GM12878 (cell line): ENCODE data around the gene ERBB3. TPM values are rescaled to one million over a fixed set of nuclear protein-coding genes. Genes with fewer than 3 reads are reported as not detected.

Experiments
- ATAC-seq: fragments of 200-7000 bp; cut with Tn5 transposase; 3 replicates; pipeline ENCODE4 v1.9.1; 2020; ENCODE audit warnings: mild to moderate bottlenecking, moderate library complexity
- BruUV-seq: library from RNA; stranded (reverse); fragments of 400-500 nt; replicated peaks from 2 replicates; lab custom pipeline; 2021; lab: Mats Ljungman, UMichigan
- CTCF ChIA-PET: fragments of 300-600 bp; sonication (Branson Sonifier 250); formaldehyde crosslinking; extraction: SDS; loops from one replicate; lab custom pipeline; 2021; ENCODE audit warnings: inconsistent platforms; lab: Yijun Ruan, JAX
- POLR2A ChIA-PET: fragments of 350-600 bp; formaldehyde crosslinking; extraction: SDS; loops from one replicate; lab custom pipeline; 2021; ENCODE audit warnings: inconsistent platforms; lab: Charles Lee
- RAD21 ChIA-PET: fragments of 300-600 bp; sonication (Branson Sonifier 250); formaldehyde crosslinking; loops from one replicate; lab custom pipeline; 2023; ENCODE audit warnings: antibody characterized with exemption; ENCODE audit not compliant: unreplicated experiment; lab: Charles Lee
- SMC1A ChIA-PET: fragments of 300-600 bp; sonication (Branson Sonifier 250); formaldehyde crosslinking; loops from one replicate; lab custom pipeline; 2023; ENCODE audit not compliant: unreplicated experiment, uncharacterized antibody; lab: Charles Lee
- DNase-seq: peaks from one replicate; pipeline ENCODE4 v3.0.0-alpha.2; 2011; ENCODE audit warnings: low read depth, low spot score
- FAIRE-seq: peaks from 3 replicates; lab custom pipeline; 2011; peaks lifted over from hg19 to GRCh38; lab: Jason Lieb, UNC
- H2AFZ ChIP-seq: 2 replicates; pipeline ENCODE4 v1.6.0; 2011; ENCODE audit warnings: low read depth, low read length, control low read depth; ENCODE audit not compliant: control insufficient read depth
- H3K27ac ChIP-seq: 2 replicates; pipeline ENCODE4 v1.5.1; 2011; ENCODE audit warnings: control low read depth; ENCODE audit not compliant: control insufficient read depth, insufficient read depth
- H3K27me3 ChIP-seq, 2 experiments: replicated peaks in 1 of 2; 2 replicates each; pipeline versions ENCODE4 v1.6.0 to v1.6.1; 2011; ENCODE audit warnings: low read length in 1 of 2; ENCODE audit not compliant: control insufficient read depth in 2 of 2, insufficient read depth in 2 of 2
- H3K36me3 ChIP-seq, 2 experiments: 2 replicates each; pipeline ENCODE4 v1.5.1; 2011; ENCODE audit warnings: low read length in 1 of 2; ENCODE audit not compliant: control insufficient read depth in 2 of 2, insufficient read depth in 2 of 2
- H3K4me1 ChIP-seq: 2 replicates; pipeline ENCODE4 v1.6.1; 2011; ENCODE audit warnings: mild to moderate bottlenecking, low read length, moderate library complexity, mixed read lengths; ENCODE audit not compliant: control insufficient read depth, insufficient read depth
- H3K4me2 ChIP-seq: 2 replicates; pipeline ENCODE4 v1.6.0; 2011; ENCODE audit warnings: control low read depth; ENCODE audit not compliant: control insufficient read depth, insufficient read depth
- H3K4me3 ChIP-seq: fragments of 200-600 bp; sonication (generic); 2 replicates; pipeline ENCODE4 v1.5.1; 2016
- H3K79me2 ChIP-seq: 2 replicates; pipeline ENCODE4 v1.6.0; 2011; ENCODE audit warnings: low read length; ENCODE audit not compliant: control insufficient read depth, insufficient read depth
- H3K9ac ChIP-seq: 2 replicates; pipeline ENCODE4 v1.8.0; 2011; ENCODE audit warnings: low read length, control low read depth, mixed read lengths; ENCODE audit not compliant: control insufficient read depth, insufficient read depth
- H3K9me3 ChIP-seq: replicated peaks from 3 replicates; pipeline ENCODE4 v1.5.1; 2011; ENCODE audit warnings: mild to moderate bottlenecking, low read length; ENCODE audit not compliant: control insufficient read depth, insufficient read depth
- H4K20me1 ChIP-seq: 2 replicates; pipeline ENCODE4 v1.6.0; 2011; ENCODE audit not compliant: control insufficient read depth, insufficient read depth
- BHLHE40 ChIP-seq, 2 experiments: fragments of 450-650 bp in 1 of 2; IDR thresholded peaks; 2 replicates each; pipeline ENCODE4 v1.6.1; 2011 to 2017; ENCODE audit warnings: low read depth in 2 of 2, borderline replicate concordance in 1 of 2, improper control_type of control experiment in 1 of 2, low read length in 1 of 2, mild to moderate bottlenecking in 1 of 2
- BRCA1 ChIP-seq: IDR thresholded peaks from 2 replicates; pipeline ENCODE4 v1.6.1; 2011; ENCODE audit warnings: low read depth, low read length, improper control_type of control experiment
- CEBPB ChIP-seq, 2 experiments: fragments of 150-350 bp in 1 of 2; IDR thresholded peaks; 2 replicates each; pipeline ENCODE4 v1.6.1; 2012 to 2014; ENCODE audit warnings: low read depth in 2 of 2, low read length in 2 of 2, borderline replicate concordance in 1 of 2, inconsistent platforms in 1 of 2
- KDM1A ChIP-seq: fragments of 200-600 bp; sonication (generic); IDR thresholded peaks from 2 replicates; pipeline ENCODE4 v1.6.1; 2016; ENCODE audit warnings: borderline replicate concordance
- NFXL1 ChIP-seq: fragments of 450-650 bp; IDR thresholded peaks from 2 replicates; pipeline ENCODE4 v1.6.1; 2017; ENCODE audit warnings: antibody characterized with exemption, mild to moderate bottlenecking, borderline replicate concordance
- NR2C1 ChIP-seq: fragments of 450-650 bp; IDR thresholded peaks from 2 replicates; pipeline ENCODE4 v1.6.1; 2017; ENCODE audit warnings: antibody characterized with exemption, mild to moderate bottlenecking, moderate library complexity
- POLR2AphosphoS5 ChIP-seq: IDR thresholded peaks from 2 replicates; pipeline ENCODE4 v1.6.1; 2011; ENCODE audit warnings: mild to moderate bottlenecking, low read length, inconsistent platforms
- POU2F2 ChIP-seq: IDR thresholded peaks from 3 replicates; pipeline ENCODE4 v1.6.1; 2011; ENCODE audit warnings: low read depth, mild to moderate bottlenecking, low read length, borderline replicate concordance
- SMAD5 ChIP-seq: IDR thresholded peaks from 2 replicates; pipeline ENCODE4 v1.6.1; 2016; ENCODE audit warnings: antibody characterized with exemption, low read depth
- ZNF274 ChIP-seq: IDR thresholded peaks from one replicate; pipeline ENCODE4 v1.8.0; 2011; ENCODE audit not compliant: insufficient read length, insufficient read depth
- WGBS: methylation state at CpG from one replicate; pipeline ENCODE4 v1.1.6; 2016; ENCODE audit warnings: low lambda C conversion rate; ENCODE audit not compliant: insufficient replicate concordance, insufficient coverage; ENCODE audit errors: missing lambda C conversion rate; 5-methylcytosine and 5-hydroxymethylcytosine counted together
- in situ Hi-C: fragments of 300-500 bp; cut with MboI; formaldehyde crosslinking; loops from 9 replicates; pipeline ENCODE4 v1.14.3; 2018; ENCODE audit warnings: mixed read lengths
- intact Hi-C: fragments of 100-400 bp; cut with micrococcal nuclease; formaldehyde crosslinking; loops from one replicate; pipeline ENCODE4 v1.14.2; 2022; ENCODE audit not compliant: unreplicated experiment
- polyA plus RNA-seq, 11 experiments: library from polyadenylated mRNA; depleted of rRNA in 4 of 11; unstranded in 6 of 11; stranded (reverse) in 5 of 11; fragments of >200 nt; fragmentation: Nextera tagmentation in 4 of 11; fragmentation: Illumina TruSeq in 1 of 11; extraction: Ambion mirVana in 4 of 11; extraction: Trizol in 1 of 11; gene quantifications; 1 replicate in 1 of 11; 2 replicates in 10 of 11; pipeline versions ENCODE4 v1.2.1 to v1.2.3, GENCODE V29; 2011 to 2016; ENCODE audit warnings: inconsistent platforms in 2 of 11, missing spikeins in 2 of 11, low read depth in 1 of 11
- total RNA-seq, 4 experiments: library from RNA; depleted of rRNA in 3 of 4; stranded (reverse); fragments of >200 nt in 3 of 4; fragmentation: Illumina TruSeq in 1 of 4; extraction: Trizol in 1 of 4; gene quantifications; 2 replicates each; pipeline versions ENCODE4 v1.2.1 to v1.2.3, GENCODE V29; 2013 to 2021
- TF ChIP-seq, protein P1 (sequence below): IDR thresholded peaks from 2 replicates; pipeline ENCODE4 v1.6.1; 2012; ENCODE audit warnings: low read depth, low read length, improper control_type of control experiment
- TF ChIP-seq, protein P2 (sequence below): fragments of 450-650 bp; IDR thresholded peaks from 2 replicates; pipeline ENCODE4 v1.6.1; 2016; ENCODE audit warnings: mild to moderate bottlenecking
- TF ChIP-seq, protein P3 (sequence below): fragments of 450-650 bp; conservative IDR thresholded peaks from 2 replicates; pipeline ENCODE4 v1.6.1; 2017; ENCODE audit warnings: mild to moderate bottlenecking, moderate library complexity
- TF ChIP-seq, protein P4 (sequence below): fragments of 150-350 bp; IDR thresholded peaks from 2 replicates; pipeline ENCODE4 v1.6.1; 2014; ENCODE audit warnings: mild to moderate bottlenecking, low read depth, low read length

ERBB3 gene
- total and polyA plus RNA-seq, 10 of the 15 experiments (the other 5 are each of a cell fraction or from before 2014, with no cell fraction given) = 0.03 to 0.72 (median 0.04) TPM; not detected in 5

DNA sequence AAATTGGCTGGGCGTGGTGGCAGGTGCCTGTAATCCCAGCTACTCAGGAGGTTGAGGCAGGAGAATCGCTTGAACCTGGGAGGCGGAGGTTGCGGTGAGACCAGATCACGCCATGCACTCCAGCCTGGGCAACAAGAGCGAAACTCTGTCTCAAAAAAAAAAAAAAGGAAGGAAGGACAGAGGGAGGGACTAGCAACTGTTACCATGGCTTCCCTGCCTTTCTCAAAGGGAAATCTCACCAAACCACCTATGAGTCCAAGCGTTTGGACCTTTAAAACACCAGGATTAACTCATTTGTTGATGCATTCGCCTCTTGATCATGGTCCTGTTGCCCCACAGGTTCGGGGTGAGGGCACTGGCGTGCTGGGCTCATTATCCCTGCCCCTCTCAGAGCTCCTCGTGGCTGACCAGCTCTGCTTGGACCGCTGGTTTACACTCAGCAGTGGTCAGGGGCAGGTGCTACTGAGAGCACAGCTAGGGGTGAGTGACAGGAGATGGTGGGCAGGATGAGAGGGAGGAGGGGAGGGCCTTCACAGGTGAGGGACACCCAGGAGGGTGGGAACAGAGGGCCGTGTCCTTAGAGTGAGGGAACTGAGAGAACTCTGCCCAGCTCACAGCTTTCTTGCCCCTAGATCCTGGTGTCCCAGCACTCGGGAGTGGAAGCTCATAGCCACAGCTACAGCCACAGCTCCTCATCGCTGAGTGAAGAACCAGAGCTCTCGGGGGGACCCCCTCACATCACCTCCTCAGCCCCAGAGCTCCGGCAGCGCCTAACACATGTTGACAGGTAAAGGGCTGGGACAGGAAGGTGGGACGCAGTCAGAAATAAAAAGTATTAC is 62.2 kb downstream of the ERBB3 start:
- intact Hi-C loops = no loop called here
- CTCF ChIA-PET = interaction anchor here (1.1 to 2.0 kb wide), 3 partner anchors 14 to 50 kb away, joined by 3 to 4 read pairs (median 3); partner anchors contain the start of genes ESYT1 and SMARCC2

More for the DNA sequence above, 62.2 kb downstream of the ERBB3 start:
- ChIA-PET POLR2A (interaction anchor here (1.0 to 2.2 kb wide), 5 partner anchors 8 to 47 kb away, joined by 3 to 6 read pairs (median 4); partner anchors contain the start of genes ESYT1 and SMARCC2), RAD21 (no interaction called here), SMC1A (interaction anchor here (0.6 to 1.3 kb wide), 3 partner anchors 12 to 201 kb away, joined by 3 read pairs; no protein-coding TSS in a partner anchor)
- no peak for ATAC-seq
- Histone ChIP-seq H3K27ac (no peak overlapping the region), H3K36me3 (peaks cover 19 to 24% of the 10 kb centered on the region in 2 experiments), H3K4me3 (no peak overlapping the region), H3K27me3 (no peaks in the 10 kb centered on the region), H3K9me3 (no peaks in the 10 kb centered on the region), H3K9ac (no peak overlapping the region), H3K4me2 (no peak overlapping the region), H4K20me1 (no peaks in the 10 kb centered on the region), H3K79me2 (no peaks in the 10 kb centered on the region), H3K4me1 (no peaks in the 10 kb centered on the region), H2AFZ (no peak overlapping the region)
- no peak for FAIRE-seq
- in situ Hi-C loops = no loop called here
- no peak for DNase-seq
- 77% methylated on average over 19 of the region's 19 CpGs for WGBS
- TF ChIP-seq ZNF274 (no peak), POLR2AphosphoS5 (no peak), CEBPB (IDR thresholded peaks at IDR 0.05; ENCODE audit: borderline replicate concordance in 1 of 2, low read depth in 2 of 2, low read length in 2 of 2) (no peak), NR2C1 (no peak), NFXL1 (no peak), BHLHE40 (IDR thresholded peaks at IDR 0.05; ENCODE audit: borderline replicate concordance in 1 of 2, low read depth in 2 of 2, low read length in 1 of 2) (no peak), KDM1A (no peak), SMAD5 (no peak), BRCA1 (no peak), POU2F2 (no peak)
- TF ChIP-seq, protein P1, sequence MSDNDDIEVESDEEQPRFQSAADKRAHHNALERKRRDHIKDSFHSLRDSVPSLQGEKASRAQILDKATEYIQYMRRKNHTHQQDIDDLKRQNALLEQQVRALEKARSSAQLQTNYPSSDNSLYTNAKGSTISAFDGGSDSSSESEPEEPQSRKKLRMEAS = no peak
- TF ChIP-seq, protein P2, sequence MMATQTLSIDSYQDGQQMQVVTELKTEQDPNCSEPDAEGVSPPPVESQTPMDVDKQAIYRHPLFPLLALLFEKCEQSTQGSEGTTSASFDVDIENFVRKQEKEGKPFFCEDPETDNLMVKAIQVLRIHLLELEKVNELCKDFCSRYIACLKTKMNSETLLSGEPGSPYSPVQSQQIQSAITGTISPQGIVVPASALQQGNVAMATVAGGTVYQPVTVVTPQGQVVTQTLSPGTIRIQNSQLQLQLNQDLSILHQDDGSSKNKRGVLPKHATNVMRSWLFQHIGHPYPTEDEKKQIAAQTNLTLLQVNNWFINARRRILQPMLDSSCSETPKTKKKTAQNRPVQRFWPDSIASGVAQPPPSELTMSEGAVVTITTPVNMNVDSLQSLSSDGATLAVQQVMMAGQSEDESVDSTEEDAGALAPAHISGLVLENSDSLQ = no peak
- TF ChIP-seq, protein P3, sequence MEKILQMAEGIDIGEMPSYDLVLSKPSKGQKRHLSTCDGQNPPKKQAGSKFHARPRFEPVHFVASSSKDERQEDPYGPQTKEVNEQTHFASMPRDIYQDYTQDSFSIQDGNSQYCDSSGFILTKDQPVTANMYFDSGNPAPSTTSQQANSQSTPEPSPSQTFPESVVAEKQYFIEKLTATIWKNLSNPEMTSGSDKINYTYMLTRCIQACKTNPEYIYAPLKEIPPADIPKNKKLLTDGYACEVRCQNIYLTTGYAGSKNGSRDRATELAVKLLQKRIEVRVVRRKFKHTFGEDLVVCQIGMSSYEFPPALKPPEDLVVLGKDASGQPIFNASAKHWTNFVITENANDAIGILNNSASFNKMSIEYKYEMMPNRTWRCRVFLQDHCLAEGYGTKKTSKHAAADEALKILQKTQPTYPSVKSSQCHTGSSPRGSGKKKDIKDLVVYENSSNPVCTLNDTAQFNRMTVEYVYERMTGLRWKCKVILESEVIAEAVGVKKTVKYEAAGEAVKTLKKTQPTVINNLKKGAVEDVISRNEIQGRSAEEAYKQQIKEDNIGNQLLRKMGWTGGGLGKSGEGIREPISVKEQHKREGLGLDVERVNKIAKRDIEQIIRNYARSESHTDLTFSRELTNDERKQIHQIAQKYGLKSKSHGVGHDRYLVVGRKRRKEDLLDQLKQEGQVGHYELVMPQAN = no peak
- TF ChIP-seq, protein P4, sequence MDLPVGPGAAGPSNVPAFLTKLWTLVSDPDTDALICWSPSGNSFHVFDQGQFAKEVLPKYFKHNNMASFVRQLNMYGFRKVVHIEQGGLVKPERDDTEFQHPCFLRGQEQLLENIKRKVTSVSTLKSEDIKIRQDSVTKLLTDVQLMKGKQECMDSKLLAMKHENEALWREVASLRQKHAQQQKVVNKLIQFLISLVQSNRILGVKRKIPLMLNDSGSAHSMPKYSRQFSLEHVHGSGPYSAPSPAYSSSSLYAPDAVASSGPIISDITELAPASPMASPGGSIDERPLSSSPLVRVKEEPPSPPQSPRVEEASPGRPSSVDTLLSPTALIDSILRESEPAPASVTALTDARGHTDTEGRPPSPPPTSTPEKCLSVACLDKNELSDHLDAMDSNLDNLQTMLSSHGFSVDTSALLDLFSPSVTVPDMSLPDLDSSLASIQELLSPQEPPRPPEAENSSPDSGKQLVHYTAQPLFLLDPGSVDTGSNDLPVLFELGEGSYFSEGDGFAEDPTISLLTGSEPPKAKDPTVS = no peak
- BruUV-seq = no TSS peak
